Activated naive CD4-positive, alpha-beta T cell treated with anti-CD3 and anti-CD28 coated beads, Interleukin-2, amount 50 U/mL, for 16 hours (primary cell): Measurements from ENCODE around the gene DPYD.

Experiments
- DNase-seq: peaks from one replicate; pipeline ENCODE4 v3.0.0-alpha.2; 2020

Gene DPYD

GRCh38 chr1:97906567-97907241, 14.1 kb downstream of the DPYD start:
- no peak for DNase-seq

DNA sequence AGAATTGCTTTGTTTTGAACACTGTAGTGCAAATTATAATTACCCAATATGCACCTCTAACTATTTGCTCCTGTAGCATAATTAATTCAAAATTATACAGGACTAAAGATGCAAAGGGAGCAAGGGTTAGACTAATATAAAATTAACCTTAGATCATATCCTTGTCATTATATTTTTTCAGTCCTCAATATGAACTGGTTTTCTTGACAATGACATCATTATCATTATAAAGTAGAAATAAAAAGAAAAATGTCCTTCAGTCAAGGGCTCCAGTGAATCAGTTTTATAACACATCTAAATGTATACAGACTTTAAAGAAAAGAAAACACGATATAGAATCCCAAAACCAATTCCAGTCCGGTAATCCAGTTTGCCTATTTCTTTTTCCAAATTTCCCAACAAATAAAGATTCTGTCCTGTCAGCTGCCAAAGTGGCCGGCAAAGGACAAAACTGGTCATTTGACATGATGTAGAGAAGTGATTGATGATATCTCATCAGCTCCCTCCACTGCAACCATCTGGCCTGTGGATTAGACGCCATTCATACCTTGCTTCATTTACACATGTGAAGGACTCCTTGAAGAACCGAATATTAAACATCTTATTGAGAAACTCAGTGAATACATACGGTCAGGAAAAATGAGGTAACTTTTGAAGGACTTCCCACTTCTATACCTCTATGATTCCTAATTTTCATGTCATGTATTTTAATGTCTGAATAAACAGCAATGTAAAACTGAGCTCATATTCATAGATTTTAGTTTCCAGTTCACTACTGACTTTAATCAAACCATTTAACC, 15.5 kb downstream of the DPYD start:
- DNase-seq: no peak

- DNase-seq: no peak
These were observed 16.3 kb downstream of the DPYD start for GRCh38 chr1:97904534-97904933.

GRCh38 chr1:97903626-97904025, 17.2 kb downstream of the DPYD start:
- no peak for DNase-seq

- no peak for DNase-seq
These were observed 18.8 kb downstream of the DPYD start for GRCh38 chr1:97902067-97902466.

GRCh38 chr1:97901017-97901658, 19.7 kb downstream of the DPYD start:
- DNase-seq: no peak

DNA sequence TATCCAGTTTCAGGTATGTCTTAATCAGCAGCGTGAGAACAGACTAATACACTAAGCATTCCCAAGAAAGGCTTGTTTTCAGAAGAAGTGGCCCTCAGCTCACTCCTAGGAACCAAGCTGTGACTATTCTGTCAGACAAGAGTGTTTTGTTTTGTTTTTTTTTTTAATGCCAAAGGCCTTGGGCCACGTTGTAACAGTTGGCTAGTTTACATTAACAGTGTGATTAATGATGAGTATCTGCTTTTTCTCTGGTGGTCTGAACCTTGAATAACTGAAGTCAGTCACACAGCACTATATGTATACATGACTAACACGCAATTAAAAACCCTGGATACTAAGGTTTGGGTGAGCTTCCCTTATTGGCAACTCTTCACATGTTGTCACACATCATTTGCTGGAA, 21.9 kb downstream of the DPYD start:
- DNase-seq: no peak

GRCh38 chr1:97895278-97895677, 25.6 kb downstream of the DPYD start:
- DNase-seq: no peak

- DNase-seq: no peak
These were observed 27.0 kb downstream of the DPYD start for GRCh38 chr1:97893844-97894243.

GRCh38 chr1:97886199-97886598, 34.6 kb downstream of the DPYD start:
- no peak for DNase-seq

- DNase-seq: no peak
These were observed 37.0 kb downstream of the DPYD start for GRCh38 chr1:97883823-97884222.

GRCh38 chr1:97877307-97877706, 43.5 kb downstream of the DPYD start:
- no peak for DNase-seq

DNA sequence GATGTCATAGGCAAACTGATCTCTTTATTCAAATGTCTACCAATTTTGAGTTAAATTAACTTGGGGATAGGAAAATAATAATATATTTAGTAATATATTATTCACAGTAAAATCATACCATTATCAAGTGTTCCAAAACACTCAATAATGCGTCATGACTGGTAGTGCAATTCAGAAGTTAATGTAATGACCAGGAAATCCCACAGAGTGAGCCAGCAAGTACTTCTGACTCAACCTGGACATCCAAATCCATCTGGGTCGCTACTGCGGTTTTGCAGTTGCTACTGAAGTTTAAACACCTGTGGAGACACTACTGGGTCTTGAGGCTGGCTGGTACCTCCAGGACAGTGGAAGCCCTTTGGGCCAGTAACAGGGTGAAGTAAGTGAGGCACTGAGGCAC, 44.8 kb downstream of the DPYD start:
- DNase-seq: no peak

DNA sequence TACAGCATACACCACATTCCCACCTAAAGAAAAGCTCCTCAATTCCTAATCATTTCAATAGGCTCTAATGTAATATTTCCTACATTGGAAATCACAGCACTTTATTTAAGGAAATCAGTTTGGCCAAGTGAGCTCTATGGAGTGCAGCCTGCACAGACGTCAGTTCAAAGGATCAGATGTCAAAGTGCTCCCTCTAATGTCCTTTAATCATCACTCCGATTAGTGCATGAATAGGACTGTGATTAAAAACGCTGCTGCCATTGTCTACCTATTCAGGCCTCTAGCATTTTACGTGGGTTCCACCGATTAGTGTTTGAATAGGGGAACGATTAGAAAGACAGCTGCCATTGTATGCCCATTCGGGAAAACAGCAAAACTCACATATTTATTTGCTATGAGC, 50.2 kb downstream of the DPYD start:
- no peak for DNase-seq

DNA sequence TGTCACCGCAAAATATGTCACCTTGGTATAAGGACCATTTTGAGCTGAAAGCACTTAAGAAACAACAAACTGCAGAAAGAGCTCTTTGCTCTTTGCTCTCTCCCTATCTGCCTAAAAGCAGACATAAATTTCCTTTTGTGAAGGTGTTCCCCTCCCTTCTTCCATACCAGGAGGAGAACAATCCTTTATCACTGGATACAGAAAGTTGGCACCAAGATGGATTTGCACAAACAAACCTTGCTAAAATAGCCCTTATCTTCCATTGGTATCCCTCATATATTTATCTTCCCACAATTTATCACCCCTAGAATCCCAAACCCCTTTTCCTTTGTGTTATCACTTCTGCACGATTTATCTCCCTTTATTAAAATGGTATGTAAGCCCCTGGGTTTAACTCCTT, 51.4 kb downstream of the DPYD start:
- DNase-seq: no peak

- no peak for DNase-seq
These were observed 53.7 kb downstream of the DPYD start for GRCh38 chr1:97867127-97867526.

- DNase-seq: no peak
These were observed 56.2 kb downstream of the DPYD start for GRCh38 chr1:97864615-97865014.

GRCh38 chr1:97853221-97853620, 67.6 kb downstream of the DPYD start:
- DNase-seq: no peak

DNA sequence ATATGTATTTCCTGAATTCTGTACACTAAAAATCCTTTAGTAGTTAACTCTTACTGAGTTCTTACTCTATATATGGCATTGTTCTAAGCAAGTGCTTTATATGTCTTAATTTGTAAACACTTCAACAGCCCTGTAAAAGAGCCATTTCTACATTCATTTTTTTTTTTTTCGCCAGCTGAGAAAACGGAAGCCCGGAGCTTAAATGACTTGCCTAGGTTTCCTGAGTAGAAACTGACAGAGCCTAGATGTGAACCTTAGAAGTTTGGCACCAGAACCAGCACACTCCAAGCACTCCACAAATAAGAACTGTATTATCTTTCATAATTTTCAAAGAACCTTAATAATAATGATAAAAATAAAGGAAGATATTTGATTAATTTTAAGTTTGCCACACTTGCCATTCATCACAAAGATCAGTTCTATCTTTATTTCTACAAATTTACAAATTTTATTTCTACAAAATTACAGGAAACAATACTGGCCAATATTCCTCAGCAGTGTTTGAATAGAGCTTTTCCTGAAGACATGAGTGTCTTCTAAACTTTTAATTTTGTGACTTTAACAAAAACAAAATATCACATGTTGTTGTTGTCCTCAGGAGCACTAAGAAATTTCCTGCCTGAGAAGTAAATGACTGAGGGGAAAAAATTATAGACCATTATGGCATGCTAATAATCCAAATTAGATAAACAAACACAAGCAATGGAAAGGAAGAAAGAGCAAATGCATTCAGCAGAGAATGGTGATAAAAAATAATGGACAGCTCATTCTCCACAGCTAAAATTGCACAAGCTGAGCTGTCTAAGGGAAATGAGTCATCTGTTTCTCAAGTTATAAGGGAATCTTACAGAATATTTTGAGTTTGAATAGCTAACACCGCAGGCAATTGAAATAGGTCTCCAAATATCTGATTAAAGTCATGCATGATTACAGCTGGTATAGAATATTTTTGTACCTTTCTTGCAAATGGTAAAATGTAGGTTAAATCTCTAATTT, 71.2 kb downstream of the DPYD start:
- DNase-seq: no peak

- no peak for DNase-seq
These were observed 75.0 kb downstream of the DPYD start for GRCh38 chr1:97845805-97846204.

DNA sequence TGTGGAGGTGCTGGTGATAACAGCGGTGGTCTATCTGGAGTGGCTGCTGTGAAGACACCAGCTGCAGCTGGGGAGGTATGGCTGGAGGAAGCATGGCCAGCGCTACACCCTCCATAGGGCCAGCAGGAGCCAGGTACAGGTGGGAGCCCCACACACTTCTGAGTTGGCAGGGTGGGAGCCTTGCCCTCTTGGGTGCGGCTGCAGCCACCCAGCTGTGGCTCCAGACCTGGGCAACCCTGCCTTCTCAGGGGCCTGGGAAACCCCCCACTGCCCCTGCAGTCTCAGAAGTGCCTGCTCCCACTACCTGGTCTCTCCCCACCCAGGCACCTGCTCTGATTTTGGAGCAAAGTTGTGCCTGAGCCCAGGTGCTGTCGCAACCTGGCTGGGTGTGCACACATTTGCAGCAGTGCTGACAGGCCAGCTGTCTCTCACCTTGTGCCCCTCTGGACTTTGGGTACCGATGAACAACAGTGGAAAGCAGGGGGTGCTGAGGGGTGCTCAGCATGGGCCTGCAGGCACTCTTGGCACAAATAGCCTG, 76.2 kb downstream of the DPYD start:
- no peak for DNase-seq

GRCh38 chr1:97841338-97841737, 79.5 kb downstream of the DPYD start:
- DNase-seq: no peak

GRCh38 chr1:97837161-97837560, 83.7 kb downstream of the DPYD start:
- no peak for DNase-seq
